Fibroblast of the aortic adventitia (primary cell): ENCODE measurements around the gene ADAD2. TPM values are rescaled to one million over a fixed set of nuclear protein-coding genes. Genes with fewer than 3 reads are reported as not detected.

ENCODE experiments used
- DNase-seq: peaks from one replicate; pipeline ENCODE4 v3.0.0-alpha.2; 2010; ENCODE audit warnings: low read depth
- H3K4me3 ChIP-seq: 2 replicates; pipeline ENCODE4 v1.5.1; 2011; ENCODE audit warnings: low read depth, mild to moderate bottlenecking, control low read depth, low read length, moderate library complexity
- total RNA-seq: library from RNA; depleted of rRNA; stranded (reverse); fragments of >200 nt; gene quantifications from 2 replicates; pipeline ENCODE4 v1.2.3, GENCODE V29; 2012; ENCODE audit warnings: low replicate concordance
- TF ChIP-seq, protein P1 (sequence below): IDR thresholded peaks from 2 replicates; pipeline ENCODE4 v1.5.1; 2011; ENCODE audit warnings: mild to moderate bottlenecking, low read length, control low read depth, inconsistent platforms; ENCODE audit not compliant: insufficient read depth

Gene ADAD2
- total RNA-seq, 1 donor, result not detected

GRCh38 chr16:84181144-84181915 is 9.6 kb upstream of the ADAD2 start:
- H3K4me3 ChIP-seq, result no peak overlapping the region
- TF ChIP-seq, protein P1, sequence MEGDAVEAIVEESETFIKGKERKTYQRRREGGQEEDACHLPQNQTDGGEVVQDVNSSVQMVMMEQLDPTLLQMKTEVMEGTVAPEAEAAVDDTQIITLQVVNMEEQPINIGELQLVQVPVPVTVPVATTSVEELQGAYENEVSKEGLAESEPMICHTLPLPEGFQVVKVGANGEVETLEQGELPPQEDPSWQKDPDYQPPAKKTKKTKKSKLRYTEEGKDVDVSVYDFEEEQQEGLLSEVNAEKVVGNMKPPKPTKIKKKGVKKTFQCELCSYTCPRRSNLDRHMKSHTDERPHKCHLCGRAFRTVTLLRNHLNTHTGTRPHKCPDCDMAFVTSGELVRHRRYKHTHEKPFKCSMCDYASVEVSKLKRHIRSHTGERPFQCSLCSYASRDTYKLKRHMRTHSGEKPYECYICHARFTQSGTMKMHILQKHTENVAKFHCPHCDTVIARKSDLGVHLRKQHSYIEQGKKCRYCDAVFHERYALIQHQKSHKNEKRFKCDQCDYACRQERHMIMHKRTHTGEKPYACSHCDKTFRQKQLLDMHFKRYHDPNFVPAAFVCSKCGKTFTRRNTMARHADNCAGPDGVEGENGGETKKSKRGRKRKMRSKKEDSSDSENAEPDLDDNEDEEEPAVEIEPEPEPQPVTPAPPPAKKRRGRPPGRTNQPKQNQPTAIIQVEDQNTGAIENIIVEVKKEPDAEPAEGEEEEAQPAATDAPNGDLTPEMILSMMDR, result no peak
- DNase-seq, result no peak

DNA sequence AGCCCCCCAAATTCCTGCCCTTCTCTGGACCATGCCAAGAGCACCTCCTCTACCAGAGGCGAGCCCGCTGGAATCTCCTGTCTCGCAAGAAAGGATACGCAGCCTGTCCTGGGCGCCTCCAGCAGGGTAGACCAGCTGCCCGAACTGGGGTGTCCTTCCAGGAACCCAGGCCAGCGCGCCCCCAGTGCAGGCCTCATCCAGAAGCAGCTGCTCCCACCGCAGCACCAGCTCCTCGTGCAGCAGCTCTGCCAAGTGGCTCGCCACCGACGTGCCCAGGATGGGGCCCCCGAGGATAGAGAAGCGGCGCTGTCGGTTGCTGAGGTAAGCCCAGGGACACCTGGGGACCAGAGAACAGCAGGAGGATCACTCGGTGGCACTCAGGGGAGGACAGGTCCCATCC is 8.9 kb upstream of the ADAD2 start:
- TF ChIP-seq, protein P1, result no peak
- no peak for DNase-seq

GRCh38 chr16:84182680-84183571 is 8.0 kb upstream of the ADAD2 start:
- no peak for DNase-seq
- TF ChIP-seq, protein P1, result no peak

More for the DNA sequence above, 8.9 kb upstream of the ADAD2 start:
- H3K4me3 ChIP-seq, result no peak overlapping the region

DNA sequence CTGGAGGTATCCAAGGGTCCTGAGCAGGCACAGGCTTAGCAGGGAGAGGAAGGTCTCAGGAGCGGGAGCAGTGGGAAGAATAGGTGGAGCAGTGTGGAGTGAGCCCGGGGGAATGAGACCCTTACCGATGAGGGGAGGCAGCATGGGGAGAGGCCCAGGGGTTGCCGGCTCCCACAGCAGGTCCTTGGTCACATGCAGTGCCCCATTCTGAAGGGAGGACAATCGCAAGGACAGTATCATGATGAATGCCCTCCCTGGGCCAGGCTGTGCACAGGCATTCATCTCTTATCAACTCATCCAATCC is 7.4 kb upstream of the ADAD2 start:
- TF ChIP-seq, protein P1, result no peak
- no peak for DNase-seq
- no peak overlapping the region for H3K4me3 ChIP-seq

More at GRCh38 chr16:84182680-84183571, 8.0 kb upstream of the ADAD2 start:
- H3K4me3 ChIP-seq, result no peak overlapping the region

DNA sequence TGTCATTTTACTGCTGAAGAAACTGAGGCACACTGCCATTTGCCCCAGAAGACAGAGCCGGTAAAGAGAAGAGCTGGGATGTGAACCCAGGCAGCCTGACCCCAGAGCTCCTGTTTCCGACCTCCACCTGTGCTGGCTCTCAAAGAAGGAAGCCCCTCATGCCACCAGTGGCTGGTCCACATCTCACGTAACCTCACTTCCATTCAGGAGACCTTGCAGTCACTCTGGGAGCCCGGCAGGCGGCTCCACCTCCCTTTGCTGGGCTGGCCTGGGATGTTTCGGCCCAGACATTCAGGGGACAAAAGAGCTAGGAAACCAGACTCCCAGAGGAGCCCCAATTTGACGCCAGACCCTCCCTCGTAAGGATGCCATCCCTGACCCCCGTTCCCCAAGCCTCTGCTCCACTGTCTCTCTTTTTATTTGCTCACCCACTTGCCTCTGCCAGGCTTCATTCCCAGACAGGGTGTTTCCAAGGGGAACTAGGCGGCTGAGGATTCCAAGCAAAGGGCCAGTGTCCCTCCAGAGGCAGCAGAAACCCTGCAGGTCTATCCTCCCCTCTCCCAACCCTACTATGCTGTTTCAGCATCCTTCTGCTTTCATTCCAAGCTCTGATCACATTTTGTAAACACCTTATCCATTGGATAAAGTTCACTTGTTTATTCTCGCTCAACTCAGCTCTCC is 6.9 kb upstream of the ADAD2 start:
- no peak for DNase-seq
- TF ChIP-seq, protein P1, result peak; percentile 61
- H3K4me3 ChIP-seq, result no peak overlapping the region

- no peak overlapping the region for H3K4me3 ChIP-seq
- no peak for DNase-seq
- TF ChIP-seq, protein P1, result no peak
Measured at GRCh38 chr16:84184775-84185174, 6.2 kb upstream of the ADAD2 start.
